Karpas-422 (cell line): ENCODE data around the gene RNF157. TPM values are rescaled to one million over a fixed set of nuclear protein-coding genes. Genes with fewer than 3 reads are reported as not detected.

ENCODE experiments used
- DNase-seq: peaks from one replicate; pipeline ENCODE4 v3.0.0-alpha.2; 2015
- H2AFZ ChIP-seq: fragments of 200-600 bp; sonication (generic); 2 replicates; pipeline ENCODE4 v1.6.1; 2014; ENCODE audit warnings: antibody characterized with exemption, low read length, mixed read lengths
- H3K27ac ChIP-seq: fragments of 200-600 bp; sonication (generic); 2 replicates; pipeline ENCODE4 v1.5.1; 2014; ENCODE audit warnings: mild to moderate bottlenecking, low read length, moderate library complexity
- H3K27me3 ChIP-seq: fragments of 200-600 bp; sonication (generic); 2 replicates; pipeline ENCODE4 v1.6.1; 2014; ENCODE audit warnings: low read length, mixed read lengths
- H3K36me3 ChIP-seq: fragments of 200-600 bp; sonication (generic); 2 replicates; pipeline ENCODE4 v1.6.1; 2014; ENCODE audit warnings: low read length, mixed read lengths; ENCODE audit not compliant: insufficient read depth
- H3K4me1 ChIP-seq: fragments of 200-600 bp; sonication (generic); 2 replicates; pipeline ENCODE4 v1.6.1; 2014; ENCODE audit warnings: mild to moderate bottlenecking, low read length, mixed read lengths
- H3K4me2 ChIP-seq: fragments of 200-600 bp; sonication (generic); 2 replicates; pipeline ENCODE4 v1.6.1; 2014; ENCODE audit warnings: low read length, low read depth, mild to moderate bottlenecking; ENCODE audit not compliant: poor library complexity, severe bottlenecking
- H3K4me3 ChIP-seq: fragments of 200-600 bp; sonication (generic); 2 replicates; pipeline ENCODE4 v1.5.1; 2014; ENCODE audit warnings: mild to moderate bottlenecking, antibody characterized with exemption, low read length, mixed read lengths
- H3K79me2 ChIP-seq: fragments of 200-600 bp; sonication (generic); 2 replicates; pipeline ENCODE4 v1.6.1; 2014; ENCODE audit warnings: mild to moderate bottlenecking, low read length, mixed read lengths
- H3K9ac ChIP-seq: fragments of 200-600 bp; sonication (generic); 2 replicates; pipeline ENCODE4 v1.6.0; 2014; ENCODE audit warnings: low read length
- H3K9me2 ChIP-seq: fragments of 200-600 bp; sonication (generic), shearing (Covaris generic); replicated peaks from 2 replicates; pipeline ENCODE4 v1.6.0; 2014; ENCODE audit warnings: mild to moderate bottlenecking, low read length, moderate library complexity; ENCODE audit not compliant: insufficient read depth
- H3K9me3 ChIP-seq: fragments of 300-700, 200-600 bp; sonication (generic); 2 replicates; pipeline ENCODE4 v1.6.1; 2014; ENCODE audit warnings: low read length, mixed read lengths
- H4K20me1 ChIP-seq: fragments of 200-600 bp; sonication (generic); 2 replicates; pipeline ENCODE4 v1.6.1; 2014; ENCODE audit warnings: mild to moderate bottlenecking, antibody characterized with exemption, low read length, low read depth; ENCODE audit not compliant: insufficient read depth
- total RNA-seq: library from RNA; depleted of rRNA; stranded (reverse); fragments of >200 nt; shearing (Covaris generic); gene quantifications from 2 replicates; pipeline ENCODE4 v1.2.3, GENCODE V29; 2014; ENCODE audit warnings: low replicate concordance

Gene RNF157
- total RNA-seq, 1 experiment from 2014 or later, result not detected

DNA sequence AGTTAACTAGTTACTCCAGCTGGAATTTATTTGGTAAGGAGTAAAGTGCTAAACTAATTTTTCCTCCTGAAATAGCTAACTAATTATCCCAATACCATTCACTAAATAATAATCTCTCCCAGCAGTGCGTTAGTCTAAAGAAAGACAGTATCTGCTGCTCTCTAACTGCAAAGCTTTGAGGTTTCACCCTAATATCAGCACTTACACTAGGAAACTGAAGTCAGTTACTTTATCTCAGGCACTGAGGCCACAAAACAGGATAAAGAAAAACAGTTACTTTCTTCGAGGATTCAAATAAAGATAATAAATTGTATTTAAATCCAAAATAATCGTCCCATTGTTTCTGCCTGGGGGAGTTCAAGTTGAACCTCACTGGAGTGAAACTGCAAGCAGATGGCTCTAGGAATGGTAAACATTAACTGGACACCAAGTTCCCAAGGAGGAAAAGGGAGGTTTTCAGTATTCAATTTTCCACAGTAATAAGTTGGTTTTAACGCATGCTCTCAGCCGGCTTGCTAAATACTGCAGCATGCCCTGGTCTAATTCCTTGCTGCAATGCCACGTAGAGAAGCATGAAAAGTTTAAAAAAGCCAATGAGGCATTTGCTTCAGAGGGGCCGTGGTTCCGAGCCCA is 79.3 kb downstream of the RNF157 start:
- H3K79me2 ChIP-seq, result no peaks in the 10 kb centered on the region
- no peak overlapping the region for H3K27ac ChIP-seq
- DNase-seq, result no peak
- H3K36me3 ChIP-seq, result no peaks in the 10 kb centered on the region
- no peaks in the 10 kb centered on the region for H4K20me1 ChIP-seq
- H3K4me3 ChIP-seq, result no peak overlapping the region
- no peak overlapping the region for H3K4me2 ChIP-seq
- no peaks in the 10 kb centered on the region for H3K9me3 ChIP-seq
- H3K9me2 ChIP-seq, result no peaks in the 10 kb centered on the region
- H2AFZ ChIP-seq, result no peak overlapping the region
- no peaks in the 10 kb centered on the region for H3K27me3 ChIP-seq
- H3K9ac ChIP-seq, result no peak overlapping the region
- no peaks in the 10 kb centered on the region for H3K4me1 ChIP-seq

DNA sequence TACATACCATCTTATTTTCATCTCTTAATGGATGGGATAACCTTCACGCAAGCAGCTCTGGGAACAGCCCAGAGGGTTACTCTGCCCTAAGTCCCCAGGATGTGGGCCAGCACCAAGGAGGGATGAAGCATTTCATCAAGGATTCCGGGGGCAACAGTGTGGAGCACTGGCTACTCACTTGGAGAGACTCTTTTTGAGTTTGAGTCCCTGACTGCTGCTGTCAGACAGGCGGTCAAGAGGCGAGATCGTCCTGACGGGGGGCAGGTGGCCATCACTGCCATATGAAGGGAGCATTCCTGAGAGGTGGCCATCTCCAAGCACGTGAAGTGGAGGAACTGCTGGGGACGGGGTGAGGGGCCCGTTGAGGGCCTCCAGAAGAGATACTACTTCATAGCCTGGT is 81.1 kb downstream of the RNF157 start:
- no peak overlapping the region for H3K4me2 ChIP-seq
- no peaks in the 10 kb centered on the region for H3K9me2 ChIP-seq
- H3K4me3 ChIP-seq, result no peak overlapping the region
- H3K27me3 ChIP-seq, result no peaks in the 10 kb centered on the region
- H3K9me3 ChIP-seq, result no peaks in the 10 kb centered on the region
- H2AFZ ChIP-seq, result no peak overlapping the region
- H4K20me1 ChIP-seq, result no peaks in the 10 kb centered on the region
- H3K27ac ChIP-seq, result no peak overlapping the region
- no peak for DNase-seq
- no peaks in the 10 kb centered on the region for H3K36me3 ChIP-seq
- H3K79me2 ChIP-seq, result no peaks in the 10 kb centered on the region
- no peaks in the 10 kb centered on the region for H3K4me1 ChIP-seq
- H3K9ac ChIP-seq, result no peak overlapping the region

DNA sequence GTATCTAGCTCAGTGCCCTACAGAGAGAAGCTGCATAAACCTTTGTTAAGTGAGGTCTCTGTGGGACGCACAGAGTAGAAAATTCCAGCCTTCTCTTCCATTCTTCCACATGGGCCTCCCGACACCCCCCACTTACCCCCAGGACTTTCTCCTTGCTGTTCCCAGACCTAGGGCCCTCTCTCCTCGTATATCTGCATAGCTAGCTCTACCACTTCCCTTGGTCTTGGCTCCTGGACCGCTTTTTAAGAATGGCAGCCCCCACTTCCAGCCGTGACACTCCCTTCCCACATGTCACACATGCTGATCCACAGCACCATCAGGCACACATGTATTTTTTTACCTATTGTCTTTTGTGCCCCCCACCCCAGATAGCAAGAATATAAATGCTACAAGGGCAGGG is 82.5 kb downstream of the RNF157 start:
- Histone ChIP-seq H3K27ac (no peak overlapping the region), H3K79me2 (no peaks in the 10 kb centered on the region), H3K4me2 (no peak overlapping the region), H4K20me1 (no peaks in the 10 kb centered on the region), H2AFZ (no peak overlapping the region), H3K27me3 (no peaks in the 10 kb centered on the region), H3K4me1 (no peaks in the 10 kb centered on the region), H3K4me3 (no peak overlapping the region), H3K36me3 (no peaks in the 10 kb centered on the region), H3K9ac (no peak overlapping the region), H3K9me2 (no peaks in the 10 kb centered on the region), H3K9me3 (no peaks in the 10 kb centered on the region)
- DNase-seq, result no peak

DNA sequence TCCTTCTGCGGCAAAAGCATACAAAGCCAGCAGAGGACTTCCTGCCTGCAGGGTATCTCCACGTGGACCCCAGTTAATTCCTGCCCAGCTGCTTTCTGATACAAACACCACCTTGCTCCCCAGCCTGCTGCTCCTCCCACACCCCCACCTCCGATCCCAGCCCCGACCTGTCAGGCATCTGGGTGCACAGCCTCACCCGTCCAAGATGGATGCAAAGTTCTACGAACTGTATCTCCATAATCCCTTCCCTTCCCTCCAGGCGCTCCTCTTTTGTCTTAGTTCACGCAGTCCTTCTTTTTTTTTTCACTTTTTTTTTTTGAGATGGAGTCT is 83.7 kb downstream of the RNF157 start:
- H3K79me2 ChIP-seq, result no peaks in the 10 kb centered on the region
- no peaks in the 10 kb centered on the region for H3K27me3 ChIP-seq
- H3K36me3 ChIP-seq, result no peaks in the 10 kb centered on the region
- no peak overlapping the region for H3K4me2 ChIP-seq
- no peaks in the 10 kb centered on the region for H4K20me1 ChIP-seq
- no peak overlapping the region for H3K4me3 ChIP-seq
- H2AFZ ChIP-seq, result no peak overlapping the region
- no peak overlapping the region for H3K9ac ChIP-seq
- H3K9me3 ChIP-seq, result no peaks in the 10 kb centered on the region
- no peak for DNase-seq
- no peak overlapping the region for H3K27ac ChIP-seq
- no peaks in the 10 kb centered on the region for H3K4me1 ChIP-seq
- no peaks in the 10 kb centered on the region for H3K9me2 ChIP-seq

DNA sequence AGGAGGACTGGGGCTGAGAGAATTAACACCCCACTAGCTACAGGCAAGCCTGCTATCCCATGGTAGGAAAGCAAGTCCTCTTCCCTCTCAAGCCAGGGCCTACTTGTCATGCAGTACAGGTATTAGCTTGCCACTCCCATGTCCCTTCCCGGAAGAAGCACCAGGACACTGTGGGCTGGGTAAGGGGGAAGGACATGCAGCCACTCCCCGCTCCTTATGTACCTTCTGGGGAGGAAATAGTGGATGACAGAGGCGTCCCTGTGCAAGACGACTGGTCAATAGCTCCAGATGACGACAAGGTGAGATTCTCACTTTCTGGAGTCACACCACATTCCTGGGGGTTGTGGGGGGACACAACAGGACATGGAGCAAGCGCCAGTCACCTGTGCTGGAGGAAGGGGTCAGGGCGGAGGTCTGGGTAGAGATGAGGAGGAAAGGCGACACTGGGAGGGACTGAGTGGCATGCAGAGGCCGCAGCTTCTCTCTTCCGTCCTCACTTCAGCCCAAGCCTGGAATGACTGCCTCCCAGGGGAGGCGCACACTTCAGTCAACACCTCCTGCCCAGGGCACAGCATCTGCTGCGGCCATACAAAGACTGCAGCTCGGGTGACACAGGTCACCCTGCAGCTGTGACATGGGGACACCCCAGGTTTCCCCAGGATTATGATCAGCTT is 84.2 kb downstream of the RNF157 start:
- Histone ChIP-seq H3K9ac (no peak overlapping the region), H4K20me1 (no peaks in the 10 kb centered on the region), H3K36me3 (no peaks in the 10 kb centered on the region), H3K27ac (no peak overlapping the region), H3K27me3 (no peaks in the 10 kb centered on the region), H3K9me3 (no peaks in the 10 kb centered on the region), H3K9me2 (no peaks in the 10 kb centered on the region), H3K4me1 (no peaks in the 10 kb centered on the region), H3K4me2 (no peak overlapping the region), H2AFZ (no peak overlapping the region), H3K4me3 (no peak overlapping the region), H3K79me2 (no peaks in the 10 kb centered on the region)
- DNase-seq, result no peak

DNA sequence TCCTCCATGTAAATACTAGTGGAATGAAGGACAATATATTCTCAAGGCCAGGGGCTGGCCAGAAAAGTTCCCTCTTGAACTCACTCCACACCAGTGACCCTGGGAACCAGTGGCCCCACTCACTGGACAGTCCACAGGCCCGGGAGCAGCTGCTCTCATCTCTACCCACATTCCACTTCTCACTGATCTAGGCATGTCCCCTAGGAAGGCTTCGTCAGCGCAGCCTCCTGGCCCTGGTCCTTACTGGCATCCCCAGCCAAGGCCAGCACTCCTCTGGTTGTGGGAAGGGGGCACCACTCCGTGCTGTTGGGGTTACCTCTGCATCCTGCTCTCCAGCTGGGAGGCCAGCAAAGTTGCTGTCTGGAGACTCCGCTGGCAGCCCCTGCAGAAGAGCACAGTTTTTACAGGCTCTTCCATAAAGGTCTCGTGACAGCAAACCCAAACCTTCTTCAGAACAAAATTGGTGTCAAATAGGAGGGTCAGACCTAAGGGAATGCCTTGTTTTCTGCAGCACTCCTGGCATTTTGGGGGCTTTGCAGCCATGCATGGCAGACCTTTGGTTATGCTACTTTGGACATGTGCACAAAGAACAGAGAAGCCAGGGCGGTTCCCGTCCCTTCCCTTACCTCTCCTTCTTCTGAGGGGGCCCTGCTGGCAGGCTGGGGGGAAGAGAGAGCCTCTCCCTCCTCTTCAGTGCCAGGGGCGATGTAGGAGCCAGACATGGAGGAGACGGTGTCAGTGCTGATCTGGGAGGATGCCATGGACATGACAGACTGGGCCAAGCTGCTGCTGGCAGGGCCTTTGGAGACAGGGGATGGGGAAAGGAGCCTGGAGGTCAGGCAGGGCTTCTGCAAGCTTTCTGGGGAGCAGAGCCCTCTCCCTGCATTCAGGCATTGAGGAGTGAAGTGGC is 85.1 kb downstream of the RNF157 start:
- Histone ChIP-seq H3K4me2 (no peak overlapping the region), H3K4me3 (no peak overlapping the region), H3K79me2 (no peaks in the 10 kb centered on the region), H3K27me3 (no peaks in the 10 kb centered on the region), H3K36me3 (no peaks in the 10 kb centered on the region), H3K9me2 (no peaks in the 10 kb centered on the region), H3K4me1 (no peaks in the 10 kb centered on the region), H2AFZ (no peak overlapping the region), H3K9ac (no peak overlapping the region), H4K20me1 (no peaks in the 10 kb centered on the region), H3K27ac (no peak overlapping the region), H3K9me3 (no peaks in the 10 kb centered on the region)
- no peak for DNase-seq

DNA sequence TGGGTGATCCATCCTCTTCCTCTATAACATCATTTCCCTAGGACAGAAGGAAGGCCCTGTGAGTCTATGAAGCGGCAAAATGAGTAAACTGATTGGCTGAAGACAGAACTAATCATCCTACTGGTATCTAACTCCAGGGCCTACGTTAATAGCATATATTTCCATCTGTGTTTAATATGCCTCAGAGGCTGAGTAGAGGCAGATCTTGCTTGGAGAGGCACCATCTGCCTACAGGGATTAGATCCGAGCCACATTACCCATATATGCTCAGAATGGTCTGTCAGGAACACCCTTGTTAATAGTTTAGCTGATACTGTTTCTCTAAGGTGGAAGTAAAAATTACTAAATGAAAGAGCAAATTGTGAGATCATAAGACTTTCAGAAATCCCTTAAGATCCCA is 86.0 kb downstream of the RNF157 start:
- Histone ChIP-seq H3K9me3 (no peaks in the 10 kb centered on the region), H3K4me1 (no peaks in the 10 kb centered on the region), H3K36me3 (no peaks in the 10 kb centered on the region)

DNA sequence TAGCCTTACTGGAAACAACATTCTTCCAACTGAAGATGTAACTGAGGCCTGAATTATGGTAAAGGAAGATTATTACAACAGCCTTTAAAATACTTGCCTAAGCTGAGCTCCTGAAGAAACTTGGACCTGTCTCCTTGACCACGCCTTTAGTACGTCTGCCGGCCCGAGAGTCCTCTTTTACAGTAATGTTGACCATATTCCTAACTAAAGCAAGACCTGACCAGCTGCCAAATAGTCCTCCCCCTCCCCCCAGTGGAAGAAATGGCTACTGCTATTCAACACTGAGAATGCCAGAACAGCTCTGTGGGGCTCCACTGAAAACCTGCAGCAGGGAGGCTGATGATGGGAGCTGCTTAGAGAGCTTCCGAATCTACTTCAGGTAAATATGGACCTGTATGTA is 86.7 kb downstream of the RNF157 start:
- no peaks in the 10 kb centered on the region for H4K20me1 ChIP-seq
- no peak overlapping the region for H3K27ac ChIP-seq
- no peaks in the 10 kb centered on the region for H3K79me2 ChIP-seq
- H3K4me3 ChIP-seq, result no peak overlapping the region
- no peak overlapping the region for H3K9ac ChIP-seq
- DNase-seq, result no peak
- H2AFZ ChIP-seq, result no peak overlapping the region
- no peaks in the 10 kb centered on the region for H3K4me1 ChIP-seq
- no peaks in the 10 kb centered on the region for H3K9me3 ChIP-seq
- no peaks in the 10 kb centered on the region for H3K27me3 ChIP-seq
- no peaks in the 10 kb centered on the region for H3K9me2 ChIP-seq
- H3K36me3 ChIP-seq, result no peaks in the 10 kb centered on the region
- no peak overlapping the region for H3K4me2 ChIP-seq

More for the DNA sequence above, 86.0 kb downstream of the RNF157 start:
- Histone ChIP-seq H2AFZ (no peak overlapping the region), H3K79me2 (no peaks in the 10 kb centered on the region), H3K27ac (no peak overlapping the region), H3K27me3 (no peaks in the 10 kb centered on the region), H4K20me1 (no peaks in the 10 kb centered on the region), H3K9me2 (no peaks in the 10 kb centered on the region), H3K4me3 (no peak overlapping the region), H3K4me2 (no peak overlapping the region), H3K9ac (no peak overlapping the region)
- DNase-seq, result no peak
